ENCODE measurements around the gene TMEM132A. TPM values are rescaled to one million over a fixed set of nuclear protein-coding genes. Genes with fewer than 3 reads are reported as not detected.

TMEM132A gene
- total RNA-seq, 1 experiment from 2014 or later: 84.2 TPM

- BruUV-seq (replicated peaks): no TSS peak
Observed at GRCh38 chr11:60974726-60975125, 50.5 kb downstream of the TMEM132A start.

GRCh38 chr11:60977224-60977623 lies 53.0 kb downstream of the TMEM132A start:
- Histone ChIP-seq H3K9ac (ENCODE audit: low read length) (no peak overlapping the region), H2AFZ (ENCODE audit: low read length) (no peak overlapping the region), H3K4me3 (ENCODE audit: low read length) (no peak overlapping the region), H3F3A (ENCODE audit: low read length, unreplicated experiment) (no peaks in the 10 kb centered on the region), H4K20me1 (ENCODE audit: low read length) (no peaks in the 10 kb centered on the region), H3K27me3 (ENCODE audit: low read length) (0 out of 2 replicates have a peak, but pooled peaks cover 9% of the 10 kb centered on the region), H3K9me2 (replicated peaks; ENCODE audit: low read length) (no peaks in the 10 kb centered on the region), H3K27ac (ENCODE audit: low read length) (no peak overlapping the region), H3K36me3 (ENCODE audit: low read depth, low read length) (no peaks in the 10 kb centered on the region), H3K4me2 (ENCODE audit: low read length) (no peak overlapping the region), H3K9me3 (ENCODE audit: low read length) (no peaks in the 10 kb centered on the region), H3K4me1 (ENCODE audit: insufficient read depth, low read length) (no peaks in the 10 kb centered on the region), H3K79me2 (ENCODE audit: low read length) (no peaks in the 10 kb centered on the region)
- intact Hi-C loops (cut with micrococcal nuclease): no loop called here
- no TSS peak for BruUV-seq (replicated peaks)
- CTCF ChIA-PET: no interaction called here
- ATAC-seq (no peak), DNase-seq (no peak)
- TF ChIP-seq CTCF (conservative IDR thresholded peaks at IDR 0.05; ENCODE audit: low read depth, low read length) (no peak), EZH2 (IDR thresholded peaks at IDR 0.05; ENCODE audit: low read length, unreplicated experiment) (no peak), EZH2phosphoT487 (IDR thresholded peaks at IDR 0.05; ENCODE audit: borderline replicate concordance, low read length) (no peak)
- POLR2A ChIA-PET (ENCODE audit: unreplicated experiment): no interaction called here

More at GRCh38 chr11:60974726-60975125, 50.5 kb downstream of the TMEM132A start:
- DNase-seq (no peak), ATAC-seq (no peak)
- ChIA-PET CTCF (no interaction called here), POLR2A (ENCODE audit: unreplicated experiment) (no interaction called here)
- no peaks in the 10 kb centered on the region for H3K4me1 ChIP-seq (ENCODE audit: insufficient read depth, low read length)
- H3K27ac ChIP-seq (ENCODE audit: low read length): no peak overlapping the region
- intact Hi-C loops (cut with micrococcal nuclease): no loop called here
- no peaks in the 10 kb centered on the region for H3K79me2 ChIP-seq (ENCODE audit: low read length)
- no peak for TF ChIP-seq EZH2 (IDR thresholded peaks at IDR 0.05; ENCODE audit: low read length, unreplicated experiment)
- TF ChIP-seq EZH2phosphoT487 (IDR thresholded peaks at IDR 0.05; ENCODE audit: borderline replicate concordance, low read length): no peak
- no peak for TF ChIP-seq CTCF (conservative IDR thresholded peaks at IDR 0.05; ENCODE audit: low read depth, low read length)
- no peaks in the 10 kb centered on the region for H3K36me3 ChIP-seq (ENCODE audit: low read depth, low read length)
- no peaks in the 10 kb centered on the region for H3K9me3 ChIP-seq (ENCODE audit: low read length)
- H4K20me1 ChIP-seq (ENCODE audit: low read length): no peaks in the 10 kb centered on the region
- no peaks in the 10 kb centered on the region for H3F3A ChIP-seq (ENCODE audit: low read length, unreplicated experiment)
- no peaks in the 10 kb centered on the region for H3K9me2 ChIP-seq (replicated peaks; ENCODE audit: low read length)
- no peak overlapping the region for H3K9ac ChIP-seq (ENCODE audit: low read length)
- H3K4me3 ChIP-seq (ENCODE audit: low read length): no peak overlapping the region
- H2AFZ ChIP-seq (ENCODE audit: low read length): no peak overlapping the region
- peaks cover 14% of the 10 kb centered on the region; the same call in 1 of the 2 replicates for H3K27me3 ChIP-seq (ENCODE audit: low read length)
- H3K4me2 ChIP-seq (ENCODE audit: low read length): no peak overlapping the region

- H3K9me2 ChIP-seq (replicated peaks; ENCODE audit: low read length): no peaks in the 10 kb centered on the region
- H2AFZ ChIP-seq (ENCODE audit: low read length): no peak overlapping the region
- 0 out of 2 replicates have a peak, but pooled peaks cover 9% of the 10 kb centered on the region for H3K27me3 ChIP-seq (ENCODE audit: low read length)
- no peak for TF ChIP-seq EZH2 (IDR thresholded peaks at IDR 0.05; ENCODE audit: low read length, unreplicated experiment)
- no peak for TF ChIP-seq EZH2phosphoT487 (IDR thresholded peaks at IDR 0.05; ENCODE audit: borderline replicate concordance, low read length)
- no peak for TF ChIP-seq CTCF (conservative IDR thresholded peaks at IDR 0.05; ENCODE audit: low read depth, low read length)
- H3K79me2 ChIP-seq (ENCODE audit: low read length): no peaks in the 10 kb centered on the region
- H3F3A ChIP-seq (ENCODE audit: low read length, unreplicated experiment): no peaks in the 10 kb centered on the region
- H3K4me3 ChIP-seq (ENCODE audit: low read length): no peak overlapping the region
- H3K4me1 ChIP-seq (ENCODE audit: insufficient read depth, low read length): no peaks in the 10 kb centered on the region
- no peaks in the 10 kb centered on the region for H4K20me1 ChIP-seq (ENCODE audit: low read length)
- no peak overlapping the region for H3K9ac ChIP-seq (ENCODE audit: low read length)
- H3K4me2 ChIP-seq (ENCODE audit: low read length): no peak overlapping the region
- H3K9me3 ChIP-seq (ENCODE audit: low read length): no peaks in the 10 kb centered on the region
- H3K27ac ChIP-seq (ENCODE audit: low read length): no peak overlapping the region
- BruUV-seq (replicated peaks): no TSS peak
- CTCF ChIA-PET: no interaction called here
- POLR2A ChIA-PET (ENCODE audit: unreplicated experiment): no interaction called here
- ATAC-seq (no peak), DNase-seq (no peak)
- intact Hi-C loops (cut with micrococcal nuclease): no loop called here
- no peaks in the 10 kb centered on the region for H3K36me3 ChIP-seq (ENCODE audit: low read depth, low read length)
Observed at GRCh38 chr11:60977836-60978235, 53.6 kb downstream of the TMEM132A start.

All from PC-3 (cell line).